HCT116 (cell line): ENCODE measurements around the gene STK4. TPM values are rescaled to one million over a fixed set of nuclear protein-coding genes. Genes with fewer than 3 reads are reported as not detected.

Experiments
- ATAC-seq: fragments of 200-7000 bp; cut with Tn5 transposase; 2 replicates; pipeline ENCODE4 v1.9.1; 2020; ENCODE audit warnings: mild to moderate bottlenecking, moderate library complexity
- BruUV-seq: library from RNA; stranded (reverse); fragments of 400-500 nt; replicated peaks from 2 replicates; lab custom pipeline; 2021; lab: Mats Ljungman, UMichigan
- CTCF ChIA-PET: fragments of 300-600 bp; sonication (Branson Sonifier 250); formaldehyde crosslinking; loops from one replicate; lab custom pipeline; 2021; ENCODE audit warnings: antibody characterized with exemption; lab: Charles Lee
- POLR2A ChIA-PET: fragments of 300-600, 350-600 bp; sonication (Branson Sonifier 250); formaldehyde crosslinking; loops from one replicate; lab custom pipeline; 2021; ENCODE audit warnings: antibody characterized with exemption; lab: Charles Lee
- RAD21 ChIA-PET, 2 experiments: fragments of 300-600 bp; sonication (Branson Sonifier 250); formaldehyde crosslinking; loops; one replicate each; lab custom pipeline; 2023; ENCODE audit warnings: low total read pairs in 2 of 2; ENCODE audit not compliant: uncharacterized antibody in 2 of 2, unreplicated experiment in 2 of 2, low non-redundant PET in 1 of 2; lab: Charles Lee
- DNase-seq: peaks from one replicate; pipeline ENCODE4 v3.0.0-alpha.2; 2010; ENCODE audit warnings: low read depth, low spot score
- H2AFZ ChIP-seq: fragments of 200-600 bp; shearing (Covaris generic), sonication (generic); 2 replicates; pipeline ENCODE4 v1.6.1; 2017; ENCODE audit warnings: low read depth, mixed run types, mixed read lengths, antibody characterized with exemption, low read length; ENCODE audit not compliant: poor library complexity, severe bottlenecking
- H3K27ac ChIP-seq: 2 replicates; pipeline ENCODE4 v1.5.1; 2012; ENCODE audit warnings: low read depth, low read length
- H3K27me3 ChIP-seq: fragments of 200-600 bp; sonication (generic); 2 replicates; pipeline ENCODE4 v1.6.1; 2016; ENCODE audit warnings: mixed run types, low read length, mixed read lengths; ENCODE audit not compliant: insufficient read depth
- H3K36me3 ChIP-seq, 2 experiments: fragments of 200-500 bp in 1 of 2; fragments of 200-600 bp in 1 of 2; sonication (Bioruptor generic) in 1 of 2; sonication (generic) in 1 of 2; 2 replicates each; pipeline versions ENCODE4 v1.5.1 to v1.6.1; 2014 to 2016; ENCODE audit warnings: low read length in 2 of 2, inconsistent platforms in 1 of 2, mixed read lengths in 1 of 2, mixed run types in 1 of 2; ENCODE audit not compliant: insufficient read depth in 2 of 2, control insufficient read depth in 1 of 2
- H3K4me1 ChIP-seq, 2 experiments: fragments of 200-600 bp in 1 of 2; sonication (generic) in 1 of 2; 2 replicates each; pipeline versions ENCODE4 v1.5.1 to v1.6.1; 2012 to 2017; ENCODE audit warnings: low read length in 2 of 2, inconsistent platforms in 1 of 2, mild to moderate bottlenecking in 1 of 2, mixed read lengths in 1 of 2, mixed run types in 1 of 2, moderate library complexity in 1 of 2; ENCODE audit not compliant: insufficient read depth in 2 of 2, control insufficient read depth in 1 of 2
- H3K4me2 ChIP-seq: fragments of 200-600 bp; sonication (generic); 2 replicates; pipeline ENCODE4 v1.6.1; 2017; ENCODE audit warnings: mixed run types, low read length, mixed read lengths
- H3K4me3 ChIP-seq, 2 experiments: fragments of 200-600 bp in 1 of 2; sonication (generic) in 1 of 2; replicated peaks in 1 of 2; 2 replicates each; pipeline ENCODE4 v1.5.1; 2011 to 2016; ENCODE audit warnings: low read length in 2 of 2, control low read depth in 1 of 2, low read depth in 1 of 2, mild to moderate bottlenecking in 1 of 2, mixed read lengths in 1 of 2, mixed run types in 1 of 2
- H3K79me2 ChIP-seq: fragments of 200-600 bp; sonication (generic); 2 replicates; pipeline ENCODE4 v1.6.1; 2017; ENCODE audit warnings: mild to moderate bottlenecking, mixed run types, low read length, moderate library complexity, mixed read lengths; ENCODE audit not compliant: insufficient read depth
- H3K9ac ChIP-seq: fragments of 200-600 bp; sonication (generic); 2 replicates; pipeline ENCODE4 v1.6.1; 2016; ENCODE audit warnings: low read length, mixed read lengths
- H3K9me2 ChIP-seq: fragments of 200-600 bp; sonication (generic), shearing (Covaris generic); 2 replicates; pipeline ENCODE4 v1.6.1; 2017; ENCODE audit warnings: mixed run types, mild to moderate bottlenecking, moderate library complexity; ENCODE audit not compliant: insufficient read depth
- H3K9me3 ChIP-seq, 2 experiments: fragments of 200-500 bp in 1 of 2; fragments of 200-600 bp in 1 of 2; sonication (Bioruptor generic) in 1 of 2; sonication (generic) in 1 of 2; 2 replicates each; pipeline ENCODE4 v1.6.1; 2014 to 2017; ENCODE audit warnings: low read length in 2 of 2, mixed read lengths in 2 of 2, inconsistent platforms in 1 of 2, low read depth in 1 of 2, mild to moderate bottlenecking in 1 of 2, mixed run types in 1 of 2, moderate library complexity in 1 of 2; ENCODE audit not compliant: control insufficient read depth in 1 of 2, insufficient read depth in 1 of 2
- H4K20me1 ChIP-seq: fragments of 200-600 bp; sonication (generic), shearing (Covaris generic); 2 replicates; pipeline ENCODE4 v1.6.1; 2017; ENCODE audit warnings: mixed run types, mild to moderate bottlenecking, moderate library complexity; ENCODE audit not compliant: insufficient read depth
- CBX3 ChIP-seq: IDR thresholded peaks from 2 replicates; pipeline ENCODE4 v1.6.1; 2012; ENCODE audit warnings: low read depth
- EGR1 ChIP-seq: IDR thresholded peaks from 2 replicates; pipeline ENCODE4 v1.6.1; 2012; ENCODE audit warnings: low read depth
- ELF1 ChIP-seq: IDR thresholded peaks from 2 replicates; pipeline ENCODE4 v1.6.1; 2012; ENCODE audit warnings: low read depth, borderline replicate concordance
- EZH2 ChIP-seq: fragments of 200-600 bp; sonication (generic); IDR thresholded peaks from 2 replicates; pipeline ENCODE4 v1.6.1; 2017; ENCODE audit warnings: antibody characterized with exemption, mixed run types
- EZH2phosphoT487 ChIP-seq: fragments of 200-600 bp; IDR thresholded peaks from 2 replicates; pipeline ENCODE4 v1.6.1; 2018; ENCODE audit warnings: antibody characterized with exemption, borderline replicate concordance
- JUND ChIP-seq: IDR thresholded peaks from 2 replicates; pipeline ENCODE4 v1.6.1; 2012
- POLR2A ChIP-seq: IDR thresholded peaks from 2 replicates; pipeline ENCODE4 v1.7.0; 2011; ENCODE audit warnings: borderline replicate concordance; ENCODE audit not compliant: insufficient read depth, insufficient read length; ENCODE audit errors: extremely low read depth
- POLR2AphosphoS5 ChIP-seq: IDR thresholded peaks from 2 replicates; pipeline ENCODE4 v1.6.1; 2011; ENCODE audit warnings: mild to moderate bottlenecking, low read depth, low read length, moderate library complexity
- SIN3A ChIP-seq: IDR thresholded peaks from 2 replicates; pipeline ENCODE4 v1.6.1; 2012; ENCODE audit warnings: low read depth
- ZFX ChIP-seq: fragments of 450-650 bp; IDR thresholded peaks from 2 replicates; pipeline ENCODE4 v1.6.1; 2017
- ZNF274 ChIP-seq: fragments of 200-500 bp; sonication (Bioruptor generic); IDR thresholded peaks from 2 replicates; pipeline ENCODE4 v1.6.1; 2014; ENCODE audit warnings: mild to moderate bottlenecking, low read depth, low read length, inconsistent platforms
- intact Hi-C: fragments of 100-400 bp; cut with micrococcal nuclease; formaldehyde crosslinking; loops from 2 replicates; pipeline ENCODE4 v1.10.0; 2022
- total RNA-seq: library from RNA; stranded (reverse); gene quantifications from one replicate; pipeline ENCODE4 v1.2.1, GENCODE V29; 2021; ENCODE audit not compliant: unreplicated experiment
- TF ChIP-seq, protein P1 (sequence below): IDR thresholded peaks from 2 replicates; pipeline ENCODE4 v1.6.1; 2012

Gene STK4
- total RNA-seq, 1 experiment from 2014 or later = 45.4 TPM

DNA sequence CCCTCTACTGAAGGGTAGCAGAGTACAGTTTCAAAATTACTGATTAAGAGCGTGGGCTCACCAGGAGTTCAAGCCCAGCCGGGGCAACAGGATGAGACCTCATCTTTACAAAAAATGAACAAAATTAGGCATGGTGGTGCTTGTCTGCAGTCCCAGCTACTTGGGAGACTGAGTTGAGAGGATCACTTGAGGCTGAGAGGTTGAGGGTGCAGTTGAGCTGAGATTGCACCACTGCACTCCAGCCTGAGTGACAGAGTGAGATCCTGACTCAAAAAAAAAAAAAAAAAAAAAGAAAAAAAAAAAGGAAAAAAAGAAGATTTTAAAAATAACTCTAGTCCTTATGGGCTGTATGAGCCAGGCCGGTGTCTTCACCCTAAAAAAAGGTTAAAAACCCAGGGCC lies 37.7 kb upstream of the STK4 start:
- peaks cover 20 to 24% of the 10 kb centered on the region in 2 experiments; a peak in 3 of 4 replicates for H3K36me3 ChIP-seq
- no TSS peak for BruUV-seq
- POLR2A ChIA-PET = interaction anchor here (0.9 kb wide), 1 partner anchor 19 kb away, joined by 3 read pairs; no protein-coding TSS in a partner anchor

DNA sequence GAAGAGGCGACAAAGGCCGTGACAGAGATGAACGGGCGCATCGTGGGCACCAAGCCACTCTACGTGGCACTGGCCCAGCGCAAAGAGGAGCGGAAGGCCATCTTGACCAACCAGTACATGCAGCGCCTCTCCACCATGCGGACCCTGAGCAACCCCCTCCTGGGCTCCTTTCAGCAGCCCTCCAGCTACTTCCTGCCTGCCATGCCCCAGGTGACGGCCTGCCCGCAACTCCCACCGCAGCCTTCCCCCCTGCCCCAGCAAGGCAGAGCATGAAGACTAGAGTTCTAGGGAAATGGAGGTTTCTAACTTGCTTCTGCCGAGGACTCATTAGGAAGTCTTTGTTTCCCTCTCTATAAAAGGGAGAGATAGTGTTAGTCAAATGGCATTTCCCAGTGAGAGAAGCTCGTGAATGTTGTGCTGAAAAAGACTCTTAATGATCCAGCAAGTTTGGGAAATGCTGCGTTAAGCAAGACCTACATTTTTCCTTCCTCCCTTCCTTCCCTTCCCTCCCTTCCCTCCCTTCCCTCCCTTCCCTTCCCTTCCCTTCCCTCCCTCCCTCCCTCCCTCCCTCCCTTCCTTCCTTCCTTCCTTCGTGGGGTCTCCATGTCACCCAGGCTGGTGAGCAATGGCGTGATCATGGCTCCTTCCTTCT lies 35.7 kb upstream of the STK4 start:
- ChIA-PET CTCF (no interaction called here), RAD21 (no interaction called here), POLR2A (no interaction called here)
- no peak overlapping the region for H3K4me2 ChIP-seq
- no peak overlapping the region for H3K4me3 ChIP-seq
- H2AFZ ChIP-seq = no peak overlapping the region
- H3K9me2 ChIP-seq = no peaks in the 10 kb centered on the region
- BruUV-seq = no TSS peak
- no peak overlapping the region for H3K27ac ChIP-seq
- no peaks in the 10 kb centered on the region for H4K20me1 ChIP-seq
- H3K79me2 ChIP-seq = no peaks in the 10 kb centered on the region
- no peak for TF ChIP-seq CBX3
- TF ChIP-seq EZH2phosphoT487 = no peak
- TF ChIP-seq ZFX = no peak
- TF ChIP-seq JUND = no peak
- TF ChIP-seq, protein P1, sequence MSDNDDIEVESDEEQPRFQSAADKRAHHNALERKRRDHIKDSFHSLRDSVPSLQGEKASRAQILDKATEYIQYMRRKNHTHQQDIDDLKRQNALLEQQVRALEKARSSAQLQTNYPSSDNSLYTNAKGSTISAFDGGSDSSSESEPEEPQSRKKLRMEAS = no peak
- TF ChIP-seq POLR2A = no peak
- TF ChIP-seq ELF1 = no peak
- TF ChIP-seq POLR2AphosphoS5 = no peak; the same call in 1 of the 2 replicates
- TF ChIP-seq ZNF274 = no peak
- TF ChIP-seq SIN3A = no peak
- no peak for TF ChIP-seq EZH2
- no peaks in the 10 kb centered on the region for H3K9me3 ChIP-seq
- ATAC-seq (no peak), DNase-seq (no peak)
- no peaks in the 10 kb centered on the region for H3K4me1 ChIP-seq
- H3K36me3 ChIP-seq = peaks cover 23% of the 10 kb centered on the region in 2 experiments; a peak in 3 of 4 replicates
- H3K27me3 ChIP-seq = no peaks in the 10 kb centered on the region
- intact Hi-C loops = no loop called here
- H3K9ac ChIP-seq = no peak overlapping the region

More for the DNA sequence above, 37.7 kb upstream of the STK4 start:
- intact Hi-C loops = no loop called here
- no peaks in the 10 kb centered on the region for H3K79me2 ChIP-seq
- ATAC-seq = no peak
- H3K4me3 ChIP-seq = no peak overlapping the region
- RAD21 ChIA-PET = no interaction called here
- no peak for DNase-seq
- H4K20me1 ChIP-seq = no peaks in the 10 kb centered on the region
- no peaks in the 10 kb centered on the region for H3K9me2 ChIP-seq
- CTCF ChIA-PET = interaction anchor here (0.6 kb wide), 1 partner anchor 385 kb away, joined by 3 read pairs; no protein-coding TSS in a partner anchor
- H2AFZ ChIP-seq = no peak overlapping the region
- H3K4me2 ChIP-seq = no peak overlapping the region
- no peak overlapping the region for H3K27ac ChIP-seq
- no peaks in the 10 kb centered on the region for H3K27me3 ChIP-seq
- no peak overlapping the region for H3K9ac ChIP-seq
- H3K4me1 ChIP-seq = no peaks in the 10 kb centered on the region
- TF ChIP-seq ZNF274 (no peak), POLR2A (no peak), EGR1 (no peak)
- TF ChIP-seq, protein P1 = no peak
- TF ChIP-seq, all 23 proteins: peak for 0
- no peaks in the 10 kb centered on the region for H3K9me3 ChIP-seq
